Thyroid gland (tissue), 4 donors: ENCODE data around the gene C7orf57.

Source experiments
- CTCF ChIP-seq, 6 experiments: fragments of 200-600 bp in 3 of 6; fragments of 450-650 bp in 3 of 6; sonication (generic) in 3 of 6; IDR thresholded peaks; one replicate each; pipeline ENCODE4 v1.5.1; 2016 to 2019; ENCODE audit warnings: antibody characterized with exemption in 6 of 6, mild to moderate bottlenecking in 2 of 6, inconsistent platforms in 1 of 6, moderate library complexity in 1 of 6
- POLR2A ChIP-seq, 2 donors: fragments of 450-650 bp; IDR thresholded peaks; one replicate each; pipeline ENCODE4 v1.6.1; 2017; ENCODE audit warnings: antibody characterized with exemption in 2 of 2, mild to moderate bottlenecking in 2 of 2, moderate library complexity in 1 of 2

GRCh38 chr7:48011951-48012350, 23.4 kb upstream of the C7orf57 start:
- TF ChIP-seq CTCF (IDR thresholded peaks at IDR 0.05) (no peak), POLR2A (IDR thresholded peaks at IDR 0.05) (no peak)
